ENCODE data around the gene DRD3. TPM values are rescaled to one million over a fixed set of nuclear protein-coding genes. Genes with fewer than 3 reads are reported as not detected.

The DRD3 gene
- total and polyA plus RNA-seq, 2 of the 8 experiments (the other 6 are each of a cell fraction or from before 2014, with no cell fraction given): 0.32 to 1.3 TPM

- TF ChIP-seq CHD7 (IDR thresholded peaks at IDR 0.05; ENCODE audit: insufficient replicate concordance, low read length): no peak
- TF ChIP-seq NRF1 (IDR thresholded peaks at IDR 0.05; ENCODE audit: low read depth, low read length): no peak
- TF ChIP-seq EGR1 (IDR thresholded peaks at IDR 0.05; ENCODE audit: borderline replicate concordance, low read depth, low read length): no peak
- TF ChIP-seq CEBPB (IDR thresholded peaks at IDR 0.05; ENCODE audit: low read depth, low read length): no peak
Observed at GRCh38 chr3:114176890-114177289, 2.0 kb downstream of the DRD3 start (continued).
